A549 (cell line): ENCODE measurements around the gene GSC2. TPM values are rescaled to one million over a fixed set of nuclear protein-coding genes. Genes with fewer than 3 reads are reported as not detected.

Source experiments
- ATAC-seq, 2 experiments: fragments of 200-7000 bp in 1 of 2; fragments of >200 bp in 1 of 2; cut with Nextera tagmentation in 1 of 2; cut with Tn5 transposase in 1 of 2; 3 replicates each; pipeline versions ENCODE4 v1.8.0 to v1.9.1; 2018 to 2020; ENCODE audit warnings: mild to moderate bottlenecking in 1 of 2, moderate library complexity in 1 of 2
- CTCF ChIA-PET: fragments of 300-600 bp; sonication (Branson Sonifier 250); formaldehyde crosslinking; extraction: SDS; loops from one replicate; lab custom pipeline; 2021; ENCODE audit warnings: antibody characterized with exemption, inconsistent platforms; lab: Yijun Ruan, JAX
- POLR2A ChIA-PET: fragments of 350-600 bp; formaldehyde crosslinking; extraction: SDS; loops from one replicate; lab custom pipeline; 2021; ENCODE audit warnings: antibody characterized with exemption, inconsistent platforms; lab: Yijun Ruan, JAX
- DNase-seq, 2 experiments: peaks; one replicate each; pipeline versions ENCODE4 v3.0.0 to v3.0.0-alpha.2; 2011 to 2016; ENCODE audit warnings: low read depth in 1 of 2, low spot score in 1 of 2
- FAIRE-seq: peaks from 2 replicates; lab custom pipeline; 2011; peaks lifted over from hg19 to GRCh38; lab: Jason Lieb, UNC
- H3K27ac ChIP-seq, 2 experiments: fragments of >200 bp; sonication (Bioruptor Twin); formaldehyde crosslinking; 3 replicates each; pipeline ENCODE4 v1.5.1; 2016 to 2017
- H3K4me1 ChIP-seq: fragments of >200 bp; sonication (Bioruptor Twin); formaldehyde crosslinking; 3 replicates; pipeline ENCODE4 v1.6.1; 2016
- H3K4me2 ChIP-seq: fragments of >200 bp; sonication (Bioruptor Twin); formaldehyde crosslinking; 3 replicates; pipeline ENCODE4 v1.6.1; 2016
- H3K4me3 ChIP-seq: fragments of >200 bp; sonication (Bioruptor Twin); formaldehyde crosslinking; 3 replicates; pipeline ENCODE4 v1.5.1; 2016
- H3K9me3 ChIP-seq: fragments of >200 bp; sonication (Bioruptor Twin); formaldehyde crosslinking; 3 replicates; pipeline ENCODE4 v1.6.1; 2016
- BCL3 ChIP-seq: fragments of >200 bp; sonication (Bioruptor Twin); formaldehyde crosslinking; IDR thresholded peaks from 3 replicates; pipeline ENCODE4 v1.6.1; 2016
- BHLHE40 ChIP-seq: IDR thresholded peaks from 2 replicates; pipeline ENCODE4 v1.6.1; 2012; ENCODE audit warnings: low read depth, low read length, inconsistent platforms
- CBX8 ChIP-seq: fragments of 200-600 bp; sonication (generic); IDR thresholded peaks from 2 replicates; pipeline ENCODE4 v1.6.1; 2016
- CEBPB ChIP-seq, 2 experiments: fragments of >200 bp in 1 of 2; sonication (Bioruptor Twin) in 1 of 2; formaldehyde crosslinking in 1 of 2; IDR thresholded peaks; 2 replicates each; pipeline ENCODE4 v1.6.1; 2012 to 2016
- CHD2 ChIP-seq: fragments of 150-350 bp; IDR thresholded peaks from 2 replicates; pipeline ENCODE4 v1.6.1; 2014; ENCODE audit warnings: low read length; ENCODE audit not compliant: partially characterized antibody
- CHD4 ChIP-seq: fragments of 200-600 bp; sonication (generic); IDR thresholded peaks from 2 replicates; pipeline ENCODE4 v1.6.1; 2016; ENCODE audit warnings: antibody characterized with exemption, mild to moderate bottlenecking, borderline replicate concordance
- E2F6 ChIP-seq: IDR thresholded peaks from 2 replicates; pipeline ENCODE4 v1.6.1; 2012; ENCODE audit warnings: low read depth, borderline replicate concordance
- EHMT2 ChIP-seq: fragments of 200-600 bp; sonication (generic); IDR thresholded peaks from 2 replicates; pipeline ENCODE4 v1.6.1; 2016; ENCODE audit warnings: antibody characterized with exemption, low read depth, mild to moderate bottlenecking, moderate library complexity
- ELK1 ChIP-seq: fragments of 150-350 bp; IDR thresholded peaks from 2 replicates; pipeline ENCODE4 v1.6.1; 2014; ENCODE audit warnings: low read depth, mild to moderate bottlenecking, low read length
- ESRRA ChIP-seq: fragments of 150-350 bp; IDR thresholded peaks from 2 replicates; pipeline ENCODE4 v1.6.1; 2014; ENCODE audit warnings: mild to moderate bottlenecking, low read length, borderline replicate concordance
- HDAC2 ChIP-seq: fragments of 200-600 bp; sonication (generic); IDR thresholded peaks from 2 replicates; pipeline ENCODE4 v1.6.1; 2016
- HOXA7 ChIP-seq: fragments of 250-450 bp; sonication (Bioruptor Pico); IDR thresholded peaks from 2 replicates; pipeline ENCODE4 v1.5.0; 2020; ENCODE audit warnings: mild to moderate bottlenecking, moderate library complexity
- JUN ChIP-seq, 2 experiments: fragments of >200 bp; sonication (Bioruptor Twin); formaldehyde crosslinking; IDR thresholded peaks; 2 replicates in 1 of 2; 3 replicates in 1 of 2; pipeline ENCODE4 v1.6.1; 2016 to 2017
- JUNB ChIP-seq: fragments of >200 bp; sonication (Bioruptor Twin); formaldehyde crosslinking; IDR thresholded peaks from 2 replicates; pipeline ENCODE4 v1.6.1; 2016
- KDM5A ChIP-seq: fragments of 200-600 bp; sonication (generic); IDR thresholded peaks from 2 replicates; pipeline ENCODE4 v1.6.1; 2016; ENCODE audit warnings: antibody characterized with exemption, mild to moderate bottlenecking
- MAFK ChIP-seq: fragments of 450-650 bp; IDR thresholded peaks from 2 replicates; pipeline ENCODE4 v1.6.1; 2014; ENCODE audit not compliant: partially characterized antibody
- MAX ChIP-seq: IDR thresholded peaks from 2 replicates; pipeline ENCODE4 v1.6.1; 2012
- PHF8 ChIP-seq: fragments of 200-600 bp; sonication (generic); IDR thresholded peaks from 2 replicates; pipeline ENCODE4 v1.6.1; 2016; ENCODE audit warnings: low read depth, mild to moderate bottlenecking, antibody characterized with exemption, moderate library complexity, borderline replicate concordance
- POLR2A ChIP-seq: IDR thresholded peaks from 2 replicates; pipeline ENCODE4 v1.6.1; 2012; ENCODE audit warnings: mild to moderate bottlenecking, low read length
- POLR2AphosphoS2 ChIP-seq: conservative IDR thresholded peaks from 2 replicates; pipeline ENCODE4 v1.6.1; 2012; ENCODE audit warnings: low read length, improper control_type of control experiment, inconsistent platforms
- RARB ChIP-seq: fragments of 250-450 bp; sonication (Bioruptor Pico); IDR thresholded peaks from 2 replicates; pipeline ENCODE4 v1.8.0; 2021; ENCODE audit warnings: mild to moderate bottlenecking, moderate library complexity
- REST ChIP-seq: fragments of 200-600 bp; sonication (generic); IDR thresholded peaks from 2 replicates; pipeline ENCODE4 v1.6.1; 2016; ENCODE audit warnings: antibody characterized with exemption, mild to moderate bottlenecking, moderate library complexity
- SMC3 ChIP-seq: fragments of >200 bp; sonication (Bioruptor Twin); formaldehyde crosslinking; IDR thresholded peaks from 3 replicates; pipeline ENCODE4 v1.6.1; 2018; ENCODE audit warnings: inconsistent platforms
- SREBF2 ChIP-seq: fragments of 450-650 bp; IDR thresholded peaks from 2 replicates; pipeline ENCODE4 v1.6.1; 2014; ENCODE audit warnings: mild to moderate bottlenecking, moderate library complexity
- TP53 ChIP-seq: fragments of 250-450 bp; sonication (Bioruptor Pico); IDR thresholded peaks from 2 replicates; pipeline ENCODE4 v1.5.0; 2021; ENCODE audit warnings: mild to moderate bottlenecking, moderate library complexity
- ZFP36 ChIP-seq: fragments of 450-650 bp; IDR thresholded peaks from 2 replicates; pipeline ENCODE4 v1.6.1; 2014; ENCODE audit warnings: borderline replicate concordance; ENCODE audit not compliant: partially characterized antibody
- WGBS: methylation state at CpG from one replicate; pipeline ENCODE4 v1.1.6; 2017; ENCODE audit errors: missing lambda C conversion rate; 5-methylcytosine and 5-hydroxymethylcytosine counted together
- polyA plus RNA-seq, 4 experiments: library from polyadenylated mRNA; depleted of rRNA in 3 of 4; stranded (reverse); fragments of >200 nt; fragmentation: RNase III in 1 of 4; extraction: RNeasy Plus Mini Kit Qiagen cat#74134 plus additional on column Dnase treatment in 1 of 4; gene quantifications; 2 replicates in 3 of 4; 3 replicates in 1 of 4; pipeline ENCODE4 v1.2.3, GENCODE V29; 2011 to 2017

The GSC2 gene
- polyA plus RNA-seq, 2 of the 4 experiments (the other 2 are of a cell fraction) = not detected

GRCh38 chr22:19193879-19194278 lies 43.8 kb upstream of the GSC2 start:
- POLR2A ChIA-PET = no interaction called here
- FAIRE-seq (no peak), ATAC-seq (no peak), DNase-seq (no peak)
- Histone ChIP-seq H3K4me3 (no peak overlapping the region), H3K4me2 (no peak overlapping the region), H3K9me3 (no peaks in the 10 kb centered on the region), H3K27ac (no peak overlapping the region)
- WGBS = 90% methylated on average over 6 of the region's 6 CpGs
- CTCF ChIA-PET = interaction anchor here (4.3 kb wide), 1 partner anchor 15 kb away, joined by 24 read pairs; the partner anchor contains the start of gene SLC25A1
- peak; percentile 45 for TF ChIP-seq MAFK
- TF ChIP-seq RARB = no peak
- no peak for TF ChIP-seq SREBF2
- TF ChIP-seq, all 56 proteins: peak for 1
- H3K4me1 ChIP-seq = no peaks in the 10 kb centered on the region

- no peaks in the 10 kb centered on the region for H3K9me3 ChIP-seq
- FAIRE-seq (no peak), ATAC-seq (no peak), DNase-seq (no peak)
- H3K4me1 ChIP-seq = no peaks in the 10 kb centered on the region
- 78% methylated on average over 4 of the region's 6 CpGs for WGBS
- POLR2A ChIA-PET = no interaction called here
- H3K4me3 ChIP-seq = no peak overlapping the region
- H3K4me2 ChIP-seq = no peak overlapping the region
- TF ChIP-seq BCL3 (no peak), MAFK (no peak), E2F6 (no peak), BHLHE40 (no peak), POLR2A (no peak), POLR2AphosphoS2 (no peak), KDM5A (no peak), TP53 (no peak), CEBPB (IDR thresholded peaks at IDR 0.05) (no peak), HDAC2 (no peak), PHF8 (no peak), CHD2 (no peak), SMC3 (no peak), JUN (IDR thresholded peaks at IDR 0.05) (no peak), HOXA7 (CRISPR knock-in tag) (no peak), CBX8 (no peak), MAX (no peak), ESRRA (no peak), JUNB (no peak)
- TF ChIP-seq, all 56 proteins: peak for 0
- CTCF ChIA-PET = interaction anchor here (2.0 kb wide), 1 partner anchor 442 kb away, joined by 5 read pairs; no protein-coding TSS in a partner anchor
- no peak overlapping the region for H3K27ac ChIP-seq
These were observed 37.8 kb upstream of the GSC2 start for GRCh38 chr22:19187716-19188563.

GRCh38 chr22:19184276-19184997 lies 34.3 kb upstream of the GSC2 start:
- no peak for TF ChIP-seq BHLHE40
- no peak for TF ChIP-seq SMC3
- TF ChIP-seq E2F6 = no peak
- TF ChIP-seq CHD4 = no peak
- no peak for TF ChIP-seq EHMT2
- TF ChIP-seq ELK1 = no peak
- no peak for TF ChIP-seq ZFP36
- no peak for TF ChIP-seq REST
- Histone ChIP-seq H3K4me1 (no peaks in the 10 kb centered on the region; the same call in 2 of the 3 replicates), H3K27ac (no peak overlapping the region), H3K9me3 (no peaks in the 10 kb centered on the region), H3K4me3 (no peak overlapping the region), H3K4me2 (no peak overlapping the region)
- FAIRE-seq (no peak), ATAC-seq (no peak), DNase-seq (no peak)
- POLR2A ChIA-PET = no interaction called here
- CTCF ChIA-PET = interaction anchor here (1.5 to 2.9 kb wide), 3 partner anchors 8 to 18 kb away, joined by 3 to 7 read pairs (median 5); no protein-coding TSS in a partner anchor
- 89% methylated on average over 13 of the region's 20 CpGs for WGBS
